NCI-H2029 (cell line): ENCODE measurements around the gene SNCB.
A peak's percentile ranks its signal among the peaks of the same experiment; 100 is the strongest.
"Not testable (repeated sequence)": the region's sequence is repeated elsewhere in the genome, so short reads cannot be mapped to it uniquely, and the experiment has no call there.

ENCODE experiments used
- DNase-seq: peaks from one replicate; lab custom pipeline; 2025; lab: John Stamatoyannopoulos, UW

The SNCB gene

GRCh38 chr5:176624142-176624541 lies 6.2 kb downstream of the SNCB start:
- no peak for DNase-seq

GRCh38 chr5:176621661-176622079 lies 8.7 kb downstream of the SNCB start:
- DNase-seq, result no peak

GRCh38 chr5:176620333-176620981 lies 9.9 kb downstream of the SNCB start:
- DNase-seq, result no peak

- DNase-seq, result no peak
Observed at GRCh38 chr5:176619569-176620332, 10.6 kb downstream of the SNCB start.

- no peak for DNase-seq
Observed at GRCh38 chr5:176619203-176619568, 11.1 kb downstream of the SNCB start.

GRCh38 chr5:176618783-176619182 lies 11.6 kb downstream of the SNCB start:
- no peak for DNase-seq

GRCh38 chr5:176616511-176616910 lies 13.8 kb downstream of the SNCB start:
- DNase-seq, result no peak

- DNase-seq, result no peak
Observed at GRCh38 chr5:176614805-176615478, 15.4 kb downstream of the SNCB start.

- DNase-seq, result no peak
Observed at GRCh38 chr5:176612855-176613254, 17.5 kb downstream of the SNCB start.

- no peak for DNase-seq
Observed at GRCh38 chr5:176612008-176612407, 18.3 kb downstream of the SNCB start.

GRCh38 chr5:176611435-176611834 lies 18.9 kb downstream of the SNCB start:
- no peak for DNase-seq

- peak; percentile 48 for DNase-seq
Observed at GRCh38 chr5:176610435-176610773, 19.9 kb downstream of the SNCB start.

- DNase-seq, result peak; percentile 52
Observed at GRCh38 chr5:176609724-176610434, 20.5 kb downstream of the SNCB start, which contains the start of gene GPRIN1. TSS of gene GPRIN1 (minus strand) at chr5:176610156. CDS start at chr5:176599834, 10,322 bp downstream.

- no peak for DNase-seq
Observed at GRCh38 chr5:176608937-176609723, 21.2 kb downstream of the SNCB start.

GRCh38 chr5:176608142-176608705 lies 22.1 kb downstream of the SNCB start:
- DNase-seq, result no peak

GRCh38 chr5:176606875-176607274 lies 23.5 kb downstream of the SNCB start:
- DNase-seq, result no peak

GRCh38 chr5:176606032-176606431 lies 24.3 kb downstream of the SNCB start:
- DNase-seq, result no peak

- no peak for DNase-seq
Observed at GRCh38 chr5:176603091-176603490, 27.2 kb downstream of the SNCB start.

GRCh38 chr5:176601901-176602482 lies 28.3 kb downstream of the SNCB start:
- DNase-seq, result no peak

- DNase-seq, result not testable (repeated sequence)
Observed at GRCh38 chr5:176599749-176600430, 30.4 kb downstream of the SNCB start.
